ENCODE results near the gene SPATS2.
"Not testable (repeated sequence)": the region's sequence is repeated elsewhere in the genome, so short reads cannot be mapped to it uniquely, and the experiment has no call there.

Gene SPATS2

GRCh38 chr12:49518914-49519573 lies 151.8 kb downstream of the SPATS2 start:
- no peak for DNase-seq (ENCODE audit: low read depth)

- DNase-seq (ENCODE audit: low read depth), result no peak
These were observed 152.3 kb downstream of the SPATS2 start for GRCh38 chr12:49519574-49519936.

- no peak for DNase-seq (ENCODE audit: low read depth)
These were observed 154.1 kb downstream of the SPATS2 start for GRCh38 chr12:49521389-49521788.

- no peak for DNase-seq (ENCODE audit: low read depth)
These were observed 157.5 kb downstream of the SPATS2 start for GRCh38 chr12:49524660-49525324.

GRCh38 chr12:49525942-49526341 lies 158.7 kb downstream of the SPATS2 start:
- no peak for DNase-seq (ENCODE audit: low read depth)

- no peak for DNase-seq (ENCODE audit: low read depth)
These were observed 160.3 kb downstream of the SPATS2 start for GRCh38 chr12:49527361-49528130.

- DNase-seq (ENCODE audit: low read depth), result no peak
These were observed 162.2 kb downstream of the SPATS2 start for GRCh38 chr12:49529414-49529813.

- DNase-seq (ENCODE audit: low read depth), result no peak
These were observed 164.5 kb downstream of the SPATS2 start for GRCh38 chr12:49531745-49532144.

- no peak for DNase-seq (ENCODE audit: low read depth)
These were observed 166.1 kb downstream of the SPATS2 start for GRCh38 chr12:49533331-49533730.

- not testable (repeated sequence) for DNase-seq (ENCODE audit: low read depth)
These were observed 166.9 kb downstream of the SPATS2 start for GRCh38 chr12:49534122-49534521.

GRCh38 chr12:49534731-49535278 lies 167.5 kb downstream of the SPATS2 start:
- DNase-seq (ENCODE audit: low read depth), result no peak

- DNase-seq (ENCODE audit: low read depth), result no peak
These were observed 168.8 kb downstream of the SPATS2 start for GRCh38 chr12:49535921-49536525.

GRCh38 chr12:49536526-49537071 lies 169.3 kb downstream of the SPATS2 start:
- DNase-seq (ENCODE audit: low read depth), result no peak

- no peak for DNase-seq (ENCODE audit: low read depth)
These were observed 170.0 kb downstream of the SPATS2 start for GRCh38 chr12:49537231-49537751.

GRCh38 chr12:49537752-49538509 lies 170.7 kb downstream of the SPATS2 start:
- peak; percentile 33 for DNase-seq (ENCODE audit: low read depth)

- DNase-seq (ENCODE audit: low read depth), result peak; percentile 78
These were observed 171.5 kb downstream of the SPATS2 start, which contains the start of gene KCNH3 for GRCh38 chr12:49538510-49539403. Gene KCNH3, plus strand, starts transcription at chr12:49539030. Its CDS starts 387 bp downstream, at chr12:49539417.

- no peak for DNase-seq (ENCODE audit: low read depth)
These were observed 172.4 kb downstream of the SPATS2 start for GRCh38 chr12:49539406-49540228.

- no peak for DNase-seq (ENCODE audit: low read depth)
These were observed 173.2 kb downstream of the SPATS2 start for GRCh38 chr12:49540229-49541139.

Measured in stimulated activated CD8-positive, alpha-beta memory T cell treated with anti-CD3 and anti-CD28 coated beads, Interleukin-12 subunit alpha, Interleukin-12 subunit beta, amount 100 ng/mL, for 4 hours (primary cell).